CD4-positive, CD25-positive, alpha-beta regulatory T cell (primary cell): ENCODE data around the gene C3orf38. TPM values are rescaled to one million over a fixed set of nuclear protein-coding genes. Genes with fewer than 3 reads are reported as not detected.
A peak's percentile ranks its signal among the peaks of the same experiment; 100 is the strongest.
"Not testable (repeated sequence)": the region's sequence is repeated elsewhere in the genome, so short reads cannot be mapped to it uniquely, and the experiment has no call there.

Experiments
- ATAC-seq, 2 donors: fragments of 150-1000 bp; cut with Tn5 transposase; one replicate each; pipeline ENCODE4 v1.10.0; 2021; ENCODE audit warnings: low read depth in 2 of 2, moderate number of reproducible peaks in 2 of 2, moderate library complexity in 1 of 2
- DNase-seq, 3 donors: peaks; one replicate each; pipeline versions ENCODE4 v3.0.0 to v3.0.0-alpha.2; 2012 to 2022; ENCODE audit warnings: mixed read lengths in 1 of 3
- H3K27ac ChIP-seq: one replicate; pipeline ENCODE4 v1.7.0; 2013; ENCODE audit warnings: mild to moderate bottlenecking, low read length; ENCODE audit not compliant: insufficient read depth, poor library complexity, severe bottlenecking
- H3K27me3 ChIP-seq: one replicate; pipeline ENCODE4 v1.7.0; 2013; ENCODE audit warnings: low read length; ENCODE audit not compliant: control insufficient read depth, insufficient read depth
- H3K36me3 ChIP-seq: one replicate; pipeline ENCODE4 v1.7.0; 2013; ENCODE audit warnings: mild to moderate bottlenecking, low read length, moderate library complexity; ENCODE audit not compliant: control insufficient read depth, insufficient read depth
- H3K4me1 ChIP-seq: 2 replicates; pipeline ENCODE4 v1.7.0; 2013; ENCODE audit warnings: mild to moderate bottlenecking, low read length; ENCODE audit not compliant: insufficient read depth, control insufficient read depth, poor library complexity, severe bottlenecking
- H3K4me3 ChIP-seq: one replicate; pipeline ENCODE4 v1.7.0; 2013; ENCODE audit warnings: low read depth, mild to moderate bottlenecking, low read length, moderate library complexity
- H3K9me3 ChIP-seq, 2 experiments: 1 replicate in 1 of 2; 2 replicates in 1 of 2; pipeline ENCODE4 v1.7.0; 2013; ENCODE audit warnings: low read length in 2 of 2, mild to moderate bottlenecking in 1 of 2, moderate library complexity in 1 of 2; ENCODE audit not compliant: control insufficient read depth in 2 of 2
- H3K27ac Mint-ChIP-seq, 3 donors: one replicate each; pipeline ENCODE4 v1.8.0; 2020 to 2022; ENCODE audit warnings: mild to moderate bottlenecking in 3 of 3, mixed read lengths in 3 of 3, moderate library complexity in 2 of 3
- H3K27me3 Mint-ChIP-seq: one replicate; pipeline ENCODE4 v1.8.0; 2022; ENCODE audit warnings: mild to moderate bottlenecking, mixed read lengths
- H3K36me3 Mint-ChIP-seq: one replicate; pipeline ENCODE4 v1.8.0; 2020; ENCODE audit warnings: mixed read lengths
- H3K4me1 Mint-ChIP-seq, 4 donors: one replicate each; pipeline ENCODE4 v1.8.0; 2020 to 2022; ENCODE audit warnings: mixed read lengths in 4 of 4, mild to moderate bottlenecking in 1 of 4
- H3K4me3 Mint-ChIP-seq, 4 donors: one replicate each; pipeline ENCODE4 v1.8.0; 2020 to 2022; ENCODE audit warnings: mild to moderate bottlenecking in 4 of 4, mixed read lengths in 4 of 4, moderate library complexity in 3 of 4
- H3K9me3 Mint-ChIP-seq, 7 donors: one replicate each; pipeline ENCODE4 v1.8.0; 2020 to 2022; ENCODE audit warnings: mixed read lengths in 7 of 7, mild to moderate bottlenecking in 3 of 7, moderate library complexity in 2 of 7
- polyA plus RNA-seq, 4 donors: library from polyadenylated mRNA; unstranded; fragments of 300-500 nt; fragmentation: Illumina TruSeq; gene quantifications; one replicate each; pipeline ENCODE4 v1.2.3, GENCODE V29; 2021
- total RNA-seq: library from RNA; stranded (reverse); gene quantifications from one replicate; pipeline ENCODE4 v1.2.3, GENCODE V29; 2022

The C3orf38 gene
- total and polyA plus RNA-seq, 5 donors from 2014 or later: 20.0 to 46.9 (median 23.8) TPM

- DNase-seq, ATAC-seq, H3K27me3 Mint-ChIP-seq, H3K4me3 Mint-ChIP-seq, H3K9me3 Mint-ChIP-seq, H3K4me1 ChIP-seq, H3K27me3 ChIP-seq, H3K9me3 ChIP-seq, H3K27ac Mint-ChIP-seq, H3K27ac ChIP-seq, H3K4me3 ChIP-seq: not testable (repeated sequence)
- Mint-ChIP-seq H3K4me1 (peaks cover 18 to 31% (median 24%) of the 10 kb centered on the region in 4 donors), H3K36me3 (peaks cover 26% of the 10 kb centered on the region)
- peaks cover 27% of the 10 kb centered on the region for H3K36me3 ChIP-seq
Measured at GRCh38 chr3:88118603-88119002, 31.2 kb upstream of the C3orf38 start.

DNA sequence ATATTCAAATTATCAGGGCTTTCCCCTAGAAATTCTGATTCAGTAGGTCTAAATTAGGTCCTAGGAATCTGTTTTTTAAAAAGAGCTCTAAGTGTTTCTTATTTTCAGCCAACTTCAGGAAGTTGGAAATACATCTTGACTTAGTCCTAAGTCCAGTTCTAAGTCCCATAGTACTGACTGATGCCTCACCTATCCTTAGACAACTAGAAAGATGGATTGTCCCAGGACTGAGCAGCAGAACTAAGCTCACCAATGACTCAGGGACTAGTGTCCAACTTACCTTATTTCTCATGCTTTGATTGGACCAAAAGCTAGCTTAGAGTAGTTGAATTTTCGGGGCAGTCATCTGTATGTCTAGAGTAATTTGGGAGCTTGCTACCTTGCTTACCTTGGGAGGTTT, 26.2 kb upstream of the C3orf38 start:
- Mint-ChIP-seq H3K4me3 (no peak overlapping the region), H3K9me3 (no peaks in the 10 kb centered on the region), H3K27me3 (no peaks in the 10 kb centered on the region), H3K36me3 (peaks cover 10% of the 10 kb centered on the region), H3K4me1 (peaks cover 9 to 22% (median 16%) of the 10 kb centered on the region in 4 donors), H3K27ac (no peak overlapping the region)
- Histone ChIP-seq H3K4me3 (no peak overlapping the region), H3K27me3 (no peaks in the 10 kb centered on the region), H3K27ac (no peak overlapping the region), H3K4me1 (no peaks in the 10 kb centered on the region), H3K9me3 (no peaks in the 10 kb centered on the region), H3K36me3 (peaks cover 14% of the 10 kb centered on the region)
- DNase-seq (no peak), ATAC-seq (no peak)

DNA sequence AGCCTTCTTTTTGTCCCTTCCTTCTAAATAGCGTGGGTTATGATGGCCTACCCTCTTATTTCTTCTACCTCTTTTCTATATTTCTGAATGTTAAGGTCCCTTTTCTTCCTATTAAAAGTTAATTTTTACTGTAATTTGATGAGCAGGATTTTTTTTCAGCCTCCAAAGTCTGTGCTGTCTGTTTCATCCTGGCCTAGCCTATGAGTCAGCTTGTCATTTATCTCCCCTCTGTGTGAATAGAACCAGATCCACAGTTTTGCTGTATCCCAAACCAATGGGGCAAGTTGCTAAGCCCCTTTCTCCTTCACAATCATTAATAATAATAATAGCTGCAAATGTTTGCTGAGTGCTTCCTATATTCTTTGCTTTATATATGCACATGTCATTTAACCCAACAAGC, 18.1 kb upstream of the C3orf38 start:
- Histone ChIP-seq H3K4me1 (no peaks in the 10 kb centered on the region), H3K4me3 (no peak overlapping the region), H3K9me3 (no peaks in the 10 kb centered on the region), H3K36me3 (peaks cover 40% of the 10 kb centered on the region), H3K27ac (no peak overlapping the region), H3K27me3 (no peaks in the 10 kb centered on the region)
- ATAC-seq: no peak
- no peak for DNase-seq
- no peak overlapping the region for H3K4me3 Mint-ChIP-seq
- peaks cover 8 to 10% (median 9%) of the 10 kb centered on the region in 4 donors for H3K4me1 Mint-ChIP-seq
- no peak overlapping the region for H3K27ac Mint-ChIP-seq
- H3K9me3 Mint-ChIP-seq: no peaks in the 10 kb centered on the region
- no peaks in the 10 kb centered on the region for H3K27me3 Mint-ChIP-seq
- peaks cover 22% of the 10 kb centered on the region for H3K36me3 Mint-ChIP-seq

- H3K4me3 ChIP-seq: no peak overlapping the region
- no peak for ATAC-seq
- no peak overlapping the region for H3K27ac ChIP-seq
- H3K27ac Mint-ChIP-seq: no peak overlapping the region
- H3K4me1 ChIP-seq: no peaks in the 10 kb centered on the region
- H3K4me3 Mint-ChIP-seq: no peak overlapping the region
- no peaks in the 10 kb centered on the region for H3K9me3 Mint-ChIP-seq
- H3K4me1 Mint-ChIP-seq: peaks cover 0 to 10% (median 3%) of the 10 kb centered on the region in 4 donors
- H3K27me3 ChIP-seq: no peaks in the 10 kb centered on the region
- H3K27me3 Mint-ChIP-seq: no peaks in the 10 kb centered on the region
- no peak for DNase-seq
- peaks cover 20% of the 10 kb centered on the region for H3K36me3 Mint-ChIP-seq
- no peaks in the 10 kb centered on the region for H3K9me3 ChIP-seq
- peaks cover 38% of the 10 kb centered on the region for H3K36me3 ChIP-seq
Measured at GRCh38 chr3:88132894-88133293, 16.9 kb upstream of the C3orf38 start.

GRCh38 chr3:88133711-88134263, 16.0 kb upstream of the C3orf38 start:
- Mint-ChIP-seq H3K4me3 (no peak overlapping the region), H3K27me3 (no peaks in the 10 kb centered on the region), H3K27ac (peak overlapping the region in 1 of 3 donors; percentile 76), H3K4me1 (peaks cover 0 to 10% (median 3%) of the 10 kb centered on the region in 4 donors), H3K9me3 (no peaks in the 10 kb centered on the region), H3K36me3 (peaks cover 21% of the 10 kb centered on the region)
- Histone ChIP-seq H3K4me3 (no peak overlapping the region), H3K27me3 (no peaks in the 10 kb centered on the region), H3K27ac (no peak overlapping the region), H3K36me3 (peaks cover 40% of the 10 kb centered on the region), H3K4me1 (no peaks in the 10 kb centered on the region), H3K9me3 (no peaks in the 10 kb centered on the region)
- DNase-seq (no peak), ATAC-seq (no peak)

DNA sequence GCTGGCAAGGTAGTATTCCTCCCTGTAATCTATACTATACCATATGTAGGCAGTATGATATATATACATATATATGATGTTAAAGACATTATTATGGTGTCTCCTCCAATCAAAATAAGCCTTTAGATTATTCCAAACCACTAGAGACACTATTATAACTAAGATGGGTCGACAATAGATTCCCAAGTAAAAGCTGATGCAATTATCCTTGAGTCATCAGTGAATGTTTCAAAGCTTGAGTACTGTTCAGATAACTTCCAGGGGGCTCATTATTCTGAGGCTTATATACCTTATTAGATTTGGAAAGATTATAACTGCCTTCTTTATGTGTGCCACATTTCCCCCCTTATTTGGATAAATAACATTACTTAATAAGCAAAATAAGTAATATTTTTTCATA, 11.9 kb upstream of the C3orf38 start:
- Histone ChIP-seq H3K27me3 (no peaks in the 10 kb centered on the region), H3K4me3 (no peak overlapping the region), H3K36me3 (peaks cover 33% of the 10 kb centered on the region), H3K27ac (no peak overlapping the region), H3K9me3 (no peaks in the 10 kb centered on the region), H3K4me1 (no peaks in the 10 kb centered on the region)
- H3K4me3 Mint-ChIP-seq: no peak overlapping the region
- ATAC-seq (no peak), DNase-seq (no peak)
- H3K9me3 Mint-ChIP-seq: no peaks in the 10 kb centered on the region
- no peak overlapping the region for H3K27ac Mint-ChIP-seq
- H3K36me3 Mint-ChIP-seq: peaks cover 25% of the 10 kb centered on the region
- H3K4me1 Mint-ChIP-seq: peaks cover 4 to 16% (median 11%) of the 10 kb centered on the region in 4 donors
- no peaks in the 10 kb centered on the region for H3K27me3 Mint-ChIP-seq

DNA sequence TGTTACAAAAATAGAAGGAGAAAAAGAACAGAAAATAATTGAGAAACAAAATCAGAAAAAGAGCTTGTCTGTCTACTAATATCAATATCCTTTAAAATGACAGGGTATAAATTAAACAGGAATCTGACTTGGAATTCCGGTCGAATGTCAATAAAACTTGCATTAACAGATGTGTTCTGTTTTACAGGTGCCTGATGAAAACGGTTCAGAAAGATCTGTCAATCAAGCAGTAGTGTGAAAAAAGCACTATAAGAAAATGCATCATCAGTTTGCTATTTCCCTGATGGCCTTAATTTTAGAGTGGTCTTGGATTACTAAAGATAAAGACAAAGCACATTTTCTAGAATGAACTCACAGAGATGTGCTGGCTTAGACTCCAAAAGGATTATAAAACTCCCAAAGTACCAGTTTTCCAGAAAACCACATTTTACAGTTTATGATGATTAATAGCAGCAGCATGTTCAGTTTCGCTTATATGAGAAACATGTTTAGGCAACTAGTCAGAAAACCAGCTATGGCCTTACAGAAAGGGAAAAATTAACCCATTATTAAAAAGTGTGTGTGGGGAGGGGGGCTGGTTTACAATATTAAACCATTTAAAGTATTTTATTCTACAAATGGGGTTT, 8.2 kb upstream of the C3orf38 start:
- Histone ChIP-seq H3K9me3 (no peaks in the 10 kb centered on the region), H3K27ac (no peak overlapping the region), H3K27me3 (no peaks in the 10 kb centered on the region), H3K4me3 (no peak overlapping the region), H3K36me3 (peaks cover 15% of the 10 kb centered on the region), H3K4me1 (no peaks in the 10 kb centered on the region)
- no peaks in the 10 kb centered on the region for H3K9me3 Mint-ChIP-seq
- H3K4me1 Mint-ChIP-seq: peaks cover 4 to 22% (median 11%) of the 10 kb centered on the region in 4 donors
- no peak for ATAC-seq
- no peak for DNase-seq
- H3K36me3 Mint-ChIP-seq: peaks cover 17% of the 10 kb centered on the region
- H3K27ac Mint-ChIP-seq: peak overlapping the region in 1 of 3 donors; percentile 57
- H3K4me3 Mint-ChIP-seq: no peak overlapping the region
- H3K27me3 Mint-ChIP-seq: no peaks in the 10 kb centered on the region

DNA sequence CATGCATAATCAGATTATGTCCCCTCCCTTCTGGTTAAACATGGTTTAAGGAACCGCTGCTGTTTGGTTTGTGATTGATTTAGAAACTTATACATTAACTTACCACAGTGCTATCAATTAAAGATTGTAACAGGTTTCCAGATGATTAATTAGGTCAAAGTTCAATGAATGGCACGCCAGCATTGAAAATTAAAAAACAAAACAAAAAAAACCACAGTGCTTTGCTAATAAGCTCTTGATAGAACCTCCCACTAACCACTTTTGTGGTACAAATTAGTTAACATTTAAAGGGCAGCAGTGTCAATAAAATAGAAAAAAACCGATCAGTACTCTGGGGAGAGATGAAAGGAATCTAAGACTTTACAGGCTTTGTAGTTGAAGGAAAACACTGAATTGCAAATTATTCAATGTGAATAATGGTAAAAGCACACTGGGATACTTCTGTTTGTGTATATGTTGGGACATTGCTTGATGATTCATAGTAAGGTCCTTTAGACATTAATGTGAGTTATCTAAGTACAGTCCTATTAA, 7.6 kb upstream of the C3orf38 start:
- H3K27ac ChIP-seq: peak overlapping the region; percentile 24
- H3K9me3 ChIP-seq: no peaks in the 10 kb centered on the region
- H3K27me3 ChIP-seq: no peaks in the 10 kb centered on the region
- Mint-ChIP-seq H3K27ac (peak overlapping the region in 2 of 3 donors; percentile 22 to 57), H3K4me3 (peak overlapping the region in 3 of 4 donors; percentile 1 to 13 (median 6)), H3K9me3 (no peaks in the 10 kb centered on the region), H3K27me3 (no peaks in the 10 kb centered on the region), H3K4me1 (peaks cover 4 to 27% (median 12%) of the 10 kb centered on the region in 4 donors), H3K36me3 (peaks cover 16% of the 10 kb centered on the region)
- H3K4me1 ChIP-seq: no peaks in the 10 kb centered on the region
- DNase-seq: peak in 2 of 3 donors; percentile 40 to 51
- H3K4me3 ChIP-seq: no peak overlapping the region
- peak; percentile 44 to 52 for ATAC-seq
- H3K36me3 ChIP-seq: peaks cover 13% of the 10 kb centered on the region
